Prostate gland (tissue), 2 donors: Measurements from ENCODE around the gene PPP1R14C. TPM values are rescaled to one million over a fixed set of nuclear protein-coding genes. Genes with fewer than 3 reads are reported as not detected.

ENCODE experiments used
- DNase-seq: peaks from one replicate; pipeline ENCODE4 v3.0.0-alpha.2; 2019; ENCODE audit warnings: low spot score
- H3K27ac ChIP-seq, 2 donors: fragments of 200-600 bp; sonication (generic); 2 replicates each; pipeline ENCODE4 v1.5.1; 2017 to 2019
- H3K27me3 ChIP-seq: fragments of 200-600 bp; sonication (generic); replicated peaks from 2 replicates; pipeline ENCODE4 v1.5.1; 2019; ENCODE audit not compliant: insufficient read depth
- H3K36me3 ChIP-seq, 2 donors: fragments of 200-600 bp; sonication (generic); 1 replicate in 1 of 2; 2 replicates in 1 of 2; pipeline versions ENCODE4 v1.5.1 to v1.8.1; 2017 to 2019
- H3K4me1 ChIP-seq: fragments of 200-600 bp; sonication (generic); replicated peaks from 2 replicates; pipeline ENCODE4 v1.5.1; 2019
- H3K4me3 ChIP-seq, 2 donors: fragments of 200-600 bp; sonication (generic); 2 replicates each; pipeline ENCODE4 v1.5.1; 2017 to 2019
- H3K9me3 ChIP-seq: fragments of 200-600 bp; sonication (generic); 2 replicates; pipeline ENCODE4 v1.5.1; 2017
- CTCF ChIP-seq, 4 experiments: fragments of 200-600 bp in 2 of 4; fragments of 450-650 bp in 2 of 4; sonication (generic) in 2 of 4; IDR thresholded peaks; 1 replicate in 3 of 4; 2 replicates in 1 of 4; pipeline ENCODE4 v1.5.1; 2016 to 2019; ENCODE audit warnings: antibody characterized with exemption in 4 of 4, mild to moderate bottlenecking in 2 of 4, moderate library complexity in 2 of 4
- POLR2A ChIP-seq: fragments of 450-650 bp; IDR thresholded peaks from one replicate; pipeline ENCODE4 v1.6.1; 2016; ENCODE audit warnings: antibody characterized with exemption, mild to moderate bottlenecking
- POLR2AphosphoS5 ChIP-seq: sonication (generic); formaldehyde crosslinking; IDR thresholded peaks from one replicate; pipeline ENCODE4 v1.6.1; 2017; ENCODE audit warnings: antibody characterized with exemption
- WGBS: methylation state at CpG from one replicate; pipeline ENCODE4 v1.1.5; 2018; 5-methylcytosine and 5-hydroxymethylcytosine counted together
- intact Hi-C: fragments of 100-400 bp; cut with DNase I; formaldehyde crosslinking; loops from one replicate; pipeline ENCODE4 v1.14.2; 2022
- total RNA-seq, 2 donors: library from RNA; depleted of rRNA; stranded (reverse); fragments of >200 nt; gene quantifications; one replicate each; pipeline ENCODE4 v1.1.0, GENCODE V29; 2016

Gene PPP1R14C
- total RNA-seq: 10 to 100 TPM in 1 of 2 donors, 1 to 10 TPM in 1; 3.4 to 14.8 TPM

- intact Hi-C loops: no loop called here
- no peaks in the 10 kb centered on the region for H3K4me1 ChIP-seq
- 1% methylated on average over 72 of the region's 103 CpGs for WGBS
- no peaks in the 10 kb centered on the region for H3K36me3 ChIP-seq
- no peaks in the 10 kb centered on the region for H3K9me3 ChIP-seq
- DNase-seq: no peak
- no peak within 1 kb of the TSS for H3K27ac ChIP-seq
- peak within 1 kb of the TSS; percentile 22 to 30 for H3K4me3 ChIP-seq
- H3K27me3 ChIP-seq: peaks cover 9% of the 10 kb centered on the region
- TF ChIP-seq POLR2A (no peak), CTCF (IDR thresholded peaks at IDR 0.05) (no peak), POLR2AphosphoS5 (no peak)
These were observed at the start of gene PPP1R14C for GRCh38 chr6:150142670-150143515. Gene PPP1R14C (plus strand): TSS chr6:150143044. CDS start chr6:150143193, 149 bp downstream.

- H3K9me3 ChIP-seq: no peaks in the 10 kb centered on the region
- H3K4me3 ChIP-seq: no peak overlapping the region
- H3K36me3 ChIP-seq: no peaks in the 10 kb centered on the region
- H3K27ac ChIP-seq: no peak overlapping the region
- TF ChIP-seq POLR2AphosphoS5: no peak
- TF ChIP-seq CTCF (IDR thresholded peaks at IDR 0.05): no peak
- TF ChIP-seq POLR2A: no peak
- intact Hi-C loops: no loop called here
- DNase-seq: no peak
- no peaks in the 10 kb centered on the region for H3K27me3 ChIP-seq
- no peaks in the 10 kb centered on the region for H3K4me1 ChIP-seq
- WGBS: 87% methylated on average over 6 of the region's 6 CpGs
These were observed 49.4 kb upstream of the PPP1R14C start for GRCh38 chr6:150093397-150093796.

- Histone ChIP-seq H3K9me3 (no peaks in the 10 kb centered on the region), H3K36me3 (no peaks in the 10 kb centered on the region), H3K27ac (no peak overlapping the region), H3K4me3 (no peak overlapping the region), H3K27me3 (no peaks in the 10 kb centered on the region), H3K4me1 (no peaks in the 10 kb centered on the region)
- DNase-seq: no peak
- no peak for TF ChIP-seq POLR2A
- no peak for TF ChIP-seq POLR2AphosphoS5
- no peak for TF ChIP-seq CTCF (IDR thresholded peaks at IDR 0.05)
- intact Hi-C loops: no loop called here
- WGBS: 89% methylated on average over 10 of the region's 10 CpGs
These were observed 44.7 kb upstream of the PPP1R14C start for GRCh38 chr6:150098155-150098554.

GRCh38 chr6:150099546-150099945, 43.3 kb upstream of the PPP1R14C start:
- Histone ChIP-seq H3K27ac (no peak overlapping the region), H3K4me1 (no peaks in the 10 kb centered on the region), H3K27me3 (no peaks in the 10 kb centered on the region), H3K36me3 (no peaks in the 10 kb centered on the region), H3K4me3 (no peak overlapping the region), H3K9me3 (no peaks in the 10 kb centered on the region)
- intact Hi-C loops: no loop called here
- TF ChIP-seq POLR2AphosphoS5 (no peak), CTCF (IDR thresholded peaks at IDR 0.05) (no peak), POLR2A (no peak)
- WGBS: 85% methylated on average over 8 of the region's 8 CpGs
- DNase-seq: no peak

- Histone ChIP-seq H3K4me3 (no peak overlapping the region), H3K27ac (no peak overlapping the region), H3K4me1 (no peaks in the 10 kb centered on the region), H3K9me3 (no peaks in the 10 kb centered on the region), H3K36me3 (no peaks in the 10 kb centered on the region), H3K27me3 (no peaks in the 10 kb centered on the region)
- no peak for DNase-seq
- intact Hi-C loops: no loop called here
- 90% methylated on average over 11 of the region's 11 CpGs for WGBS
- TF ChIP-seq POLR2A (no peak), CTCF (IDR thresholded peaks at IDR 0.05) (no peak), POLR2AphosphoS5 (no peak)
These were observed 42.9 kb upstream of the PPP1R14C start for GRCh38 chr6:150099953-150100352.
